HepG2 (cell line): Measurements from ENCODE around the gene PP2D1. TPM values are rescaled to one million over a fixed set of nuclear protein-coding genes. Genes with fewer than 3 reads are reported as not detected.
A peak's percentile ranks its signal among the peaks of the same experiment; 100 is the strongest.

ENCODE experiments used
- AGO2 ChIP-seq: fragments of 200-400 bp; formaldehyde crosslinking; optimal IDR thresholded peaks from 2 replicates; pipeline ENCODE3; 2017; ENCODE audit warnings: mild to moderate bottlenecking, low read depth, low read length, moderate library complexity
- CAMTA2 ChIP-seq: sonication (generic); formaldehyde crosslinking; IDR thresholded peaks from 2 replicates; pipeline ENCODE4 v1.4.0; 2020; ENCODE audit warnings: mild to moderate bottlenecking, missing genetic modification reagents, borderline replicate concordance
- CENPX ChIP-seq: sonication (generic); formaldehyde crosslinking; IDR thresholded peaks from 2 replicates; pipeline ENCODE4 v1.9.0; 2021; ENCODE audit warnings: mild to moderate bottlenecking, missing genetic modification reagents, moderate library complexity
- ETV6 ChIP-seq: sonication (generic); formaldehyde crosslinking; conservative IDR thresholded peaks from 2 replicates; pipeline ENCODE4 v1.4.0; 2020; ENCODE audit warnings: missing genetic modification reagents
- GATAD1 ChIP-seq: IDR thresholded peaks from 2 replicates; pipeline ENCODE4 v1.6.1; 2016; ENCODE audit warnings: missing genetic modification reagents, missing compliant biosample characterization
- IKZF5 ChIP-seq: IDR thresholded peaks from 2 replicates; pipeline ENCODE4 v1.6.1; 2018; ENCODE audit warnings: missing genetic modification reagents, mild to moderate bottlenecking, missing compliant biosample characterization
- IRF9 ChIP-seq: sonication (generic); formaldehyde crosslinking; IDR thresholded peaks from 2 replicates; pipeline ENCODE4 v1.8.0; 2022; ENCODE audit warnings: missing genetic modification reagents, mild to moderate bottlenecking, borderline replicate concordance
- RELA ChIP-seq: sonication (generic); formaldehyde crosslinking; IDR thresholded peaks from 2 replicates; pipeline ENCODE4 v1.4.0; 2020; ENCODE audit warnings: missing genetic modification reagents
- SAP130 ChIP-seq: IDR thresholded peaks from 2 replicates; pipeline ENCODE4 v1.6.1; 2016; ENCODE audit warnings: low read depth
- SP5 ChIP-seq: IDR thresholded peaks from 2 replicates; pipeline ENCODE4 v1.6.1; 2016; ENCODE audit warnings: low read depth, borderline replicate concordance
- STAT6 ChIP-seq: sonication (generic); formaldehyde crosslinking; IDR thresholded peaks from 2 replicates; pipeline ENCODE4 v1.4.0; 2020; ENCODE audit warnings: missing genetic modification reagents, mild to moderate bottlenecking, borderline replicate concordance
- TAF1 ChIP-seq: sonication (generic); formaldehyde crosslinking; IDR thresholded peaks from 2 replicates; pipeline ENCODE4 v1.4.0; 2020; ENCODE audit warnings: missing genetic modification reagents
- TRAFD1 ChIP-seq: sonication (generic); formaldehyde crosslinking; IDR thresholded peaks from 2 replicates; pipeline ENCODE4 v1.5.1; 2020; ENCODE audit warnings: missing genetic modification reagents, mild to moderate bottlenecking, borderline replicate concordance
- ZBTB10 ChIP-seq: sonication (generic); formaldehyde crosslinking; IDR thresholded peaks from 2 replicates; pipeline ENCODE4 v1.4.0; 2020; ENCODE audit warnings: missing genetic modification reagents, borderline replicate concordance
- ZFP36 ChIP-seq: fragments of 150-350 bp; IDR thresholded peaks from 2 replicates; pipeline ENCODE4 v1.6.1; 2018; ENCODE audit warnings: borderline replicate concordance, low read length, low read depth; ENCODE audit not compliant: partially characterized antibody
- ZKSCAN5 ChIP-seq: sonication (generic); formaldehyde crosslinking; IDR thresholded peaks from 2 replicates; pipeline ENCODE4 v1.5.1; 2020; ENCODE audit warnings: mild to moderate bottlenecking, missing genetic modification reagents
- ZNF841 ChIP-seq: sonication (generic); formaldehyde crosslinking; IDR thresholded peaks from 2 replicates; pipeline ENCODE4 v1.8.1; 2023; ENCODE audit warnings: missing genetic modification reagents, borderline replicate concordance
- polyA plus RNA-seq, 8 experiments: library from polyadenylated mRNA; depleted of rRNA in 3 of 8; stranded (reverse) in 7 of 8; unstranded in 1 of 8; fragments of >200 nt; fragmentation: Illumina TruSeq in 4 of 8; extraction: Trizol in 4 of 8; gene quantifications; 2 replicates each; pipeline versions ENCODE4 v1.2.1 to v1.2.3, GENCODE V29; 2011 to 2016; ENCODE audit warnings: low read depth in 4 of 8, missing spikeins in 1 of 8, mixed read lengths in 1 of 8; ENCODE audit not compliant: insufficient read depth in 1 of 8
- total RNA-seq, 5 experiments: library from RNA; depleted of rRNA; stranded (reverse); fragments of >200 nt; fragmentation: Illumina TruSeq; extraction: Trizol; gene quantifications; 2 replicates each; pipeline ENCODE4 v1.2.3, GENCODE V29; 2016; ENCODE audit warnings: low read depth in 1 of 5

PP2D1 gene
- total and polyA plus RNA-seq, 2 of the 13 experiments (the other 11 are each of a cell fraction or from before 2014, with no cell fraction given): not detected

GRCh38 chr3:19946832-19947548 lies 65.1 kb downstream of the PP2D1 start, which contains the start of gene RAB5A (continued):
- peak; percentile 68; the same call in 1 of the 2 replicates for TF ChIP-seq TRAFD1 (CRISPR knock-in tag)
- TF ChIP-seq IRF9 (CRISPR knock-in tag): peak; percentile 49; the same call in 1 of the 2 replicates
- TF ChIP-seq AGO2: peak; percentile 87
- 0 out of 2 replicates have a peak, but pooled peaks have one; percentile 34 for TF ChIP-seq ETV6
- peak; percentile 89 for TF ChIP-seq GATAD1 (CRISPR knock-in tag)
- TF ChIP-seq ZNF841 (CRISPR knock-in tag): no peak
- TF ChIP-seq ZBTB10 (CRISPR knock-in tag): no peak
- peak; percentile 49; the same call in 1 of the 2 replicates for TF ChIP-seq RELA (CRISPR knock-in tag)
- peak; percentile 74; the same call in 1 of the 2 replicates for TF ChIP-seq IKZF5 (CRISPR knock-in tag)
- no peak for TF ChIP-seq CAMTA2 (CRISPR knock-in tag)
- no peak for TF ChIP-seq ZFP36
- TF ChIP-seq STAT6 (CRISPR knock-in tag): no peak
- TF ChIP-seq CENPX: no peak
- peak; percentile 68 for TF ChIP-seq TAF1 (CRISPR knock-in tag)
- no peak for TF ChIP-seq ZKSCAN5 (CRISPR knock-in tag)
- TF ChIP-seq SP5 (CRISPR knock-in tag): peak; percentile 93
- TF ChIP-seq SAP130 (CRISPR knock-in tag): peak; percentile 91
